ENCODE results near the gene ZNF497. TPM values are rescaled to one million over a fixed set of nuclear protein-coding genes. Genes with fewer than 3 reads are reported as not detected.

The ZNF497 gene
- total and polyA plus RNA-seq, 4 donors: 0.60 to 4.4 (median 1.3) TPM

DNA sequence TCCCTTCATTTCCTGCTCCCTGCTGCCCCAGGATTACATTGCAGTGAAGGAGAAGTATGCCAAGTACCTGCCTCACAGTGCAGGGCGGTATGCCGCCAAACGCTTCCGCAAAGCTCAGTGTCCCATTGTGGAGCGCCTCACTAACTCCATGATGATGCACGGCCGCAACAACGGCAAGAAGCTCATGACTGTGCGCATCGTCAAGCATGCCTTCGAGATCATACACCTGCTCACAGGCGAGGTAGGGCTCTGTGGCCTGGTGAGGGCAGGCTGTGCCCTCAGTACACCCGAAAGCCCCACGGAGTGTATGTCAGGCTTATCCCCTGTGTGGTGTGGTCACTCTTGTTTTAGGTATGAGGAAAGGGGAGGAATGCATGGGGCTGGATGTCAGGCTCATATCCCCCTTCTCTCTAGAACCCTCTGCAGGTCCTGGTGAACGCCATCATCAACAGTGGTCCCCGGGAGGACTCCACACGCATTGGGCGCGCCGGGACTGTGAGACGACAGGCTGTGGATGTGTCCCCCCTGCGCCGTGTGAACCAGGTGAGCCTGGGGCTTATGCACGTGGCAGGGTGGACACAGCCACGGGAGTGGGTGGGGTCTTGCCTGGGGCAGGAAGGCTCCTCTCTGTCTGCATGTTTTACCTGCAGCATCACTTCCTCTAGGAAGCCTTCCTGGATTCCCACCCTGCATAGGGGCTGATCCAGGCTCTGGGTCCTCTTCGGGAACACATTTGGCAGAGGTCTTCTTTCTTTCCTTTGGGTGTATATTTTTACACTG, 30.6 kb upstream of the ZNF497 start:
- Histone ChIP-seq H3K9ac (ENCODE audit: low read depth in 1 of 2, low read length in 2 of 2) (no peak overlapping the region), H3K9me3 (ENCODE audit: control insufficient read depth in 4 of 4, low read length in 3 of 4) (no peaks in the 10 kb centered on the region), H3K27me3 (ENCODE audit: control insufficient read depth in 4 of 4, insufficient read depth in 4 of 4, low read length in 3 of 4) (peaks cover 0 to 5% (median 0%) of the 10 kb centered on the region in 4 donors), H3K4me1 (ENCODE audit: control insufficient read depth in 4 of 4, insufficient read depth in 4 of 4, low read length in 3 of 4) (peaks cover 2 to 6% (median 6%) of the 10 kb centered on the region in 4 donors), H3K27ac (ENCODE audit: low read depth in 1 of 2, low read length in 2 of 2) (no peak overlapping the region), H3K4me3 (ENCODE audit: low read depth in 1 of 3, low read length in 3 of 3) (no peak overlapping the region), H3K36me3 (ENCODE audit: control insufficient read depth in 4 of 4, insufficient read depth in 3 of 4, low read depth in 1 of 4, low read length in 3 of 4) (peaks cover 24 to 52% (median 31%) of the 10 kb centered on the region in 4 donors)
- no peak for TF ChIP-seq YY1 (IDR thresholded peaks at IDR 0.05)
- no peak for DNase-seq (ENCODE audit: low spot score)
- 95% methylated on average over 26 of the region's 26 CpGs for WGBS

DNA sequence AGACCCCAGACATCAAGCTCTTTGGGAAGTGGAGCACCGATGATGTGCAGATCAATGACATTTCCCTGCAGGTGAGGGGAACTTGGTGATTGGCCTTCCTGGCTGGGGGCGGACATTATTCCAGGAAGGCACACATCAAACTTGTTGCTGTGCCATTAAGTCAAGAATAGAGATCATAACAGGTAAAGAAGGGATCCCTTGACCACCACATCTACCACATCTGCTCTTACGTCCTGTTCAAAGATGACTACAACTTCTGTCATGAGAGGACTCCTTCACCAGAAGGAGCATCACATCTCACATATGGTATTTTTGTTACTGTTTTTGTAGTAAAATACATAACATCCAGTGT, 25.6 kb upstream of the ZNF497 start:
- TF ChIP-seq FOXA2 (IDR thresholded peaks at IDR 0.05) (no peak), RXRA (IDR thresholded peaks at IDR 0.05) (no peak), SP1 (IDR thresholded peaks at IDR 0.05) (no peak)
- TF ChIP-seq, protein P1, sequence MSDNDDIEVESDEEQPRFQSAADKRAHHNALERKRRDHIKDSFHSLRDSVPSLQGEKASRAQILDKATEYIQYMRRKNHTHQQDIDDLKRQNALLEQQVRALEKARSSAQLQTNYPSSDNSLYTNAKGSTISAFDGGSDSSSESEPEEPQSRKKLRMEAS (IDR thresholded peaks at IDR 0.05): no peak
- Histone ChIP-seq H3K9me3 (ENCODE audit: control insufficient read depth in 4 of 4, low read length in 3 of 4) (no peaks in the 10 kb centered on the region), H3K27ac (ENCODE audit: low read depth in 1 of 2, low read length in 2 of 2) (no peak overlapping the region)

GRCh38 chr19:58387338-58388174, 25.0 kb upstream of the ZNF497 start:
- peaks cover 4 to 25% (median 14%) of the 10 kb centered on the region in 4 donors for H3K36me3 ChIP-seq (ENCODE audit: control insufficient read depth in 4 of 4, insufficient read depth in 3 of 4, low read depth in 1 of 4, low read length in 3 of 4)
- DNase-seq (ENCODE audit: low spot score): no peak
- peak overlapping the region; percentile 72 to 99 (median 91) for H3K4me3 ChIP-seq (ENCODE audit: low read depth in 1 of 3, low read length in 3 of 3)
- TF ChIP-seq GABPA (IDR thresholded peaks at IDR 0.05 in 1 of 2, conservative IDR thresholded peaks at IDR 0.05 in 1 of 2) (peak in 1 of 2 donors; percentile 3), TAF1 (conservative IDR thresholded peaks at IDR 0.05) (peak; percentile 53)
- TF ChIP-seq, protein P1 (IDR thresholded peaks at IDR 0.05): no peak
- peak overlapping the region; percentile 69 to 97 for H3K9ac ChIP-seq (ENCODE audit: low read depth in 1 of 2, low read length in 2 of 2)
- peak overlapping the region; percentile 42 to 99 for H3K27ac ChIP-seq (ENCODE audit: low read depth in 1 of 2, low read length in 2 of 2)
- peaks cover 12 to 26% (median 20%) of the 10 kb centered on the region in 4 donors for H3K4me1 ChIP-seq (ENCODE audit: control insufficient read depth in 4 of 4, insufficient read depth in 4 of 4, low read length in 3 of 4)
- no peaks in the 10 kb centered on the region for H3K27me3 ChIP-seq (ENCODE audit: control insufficient read depth in 4 of 4, insufficient read depth in 4 of 4, low read length in 3 of 4)
- no peaks in the 10 kb centered on the region for H3K9me3 ChIP-seq (ENCODE audit: control insufficient read depth in 4 of 4, low read length in 3 of 4)
- WGBS: 8% methylated on average over 39 of the region's 39 CpGs

More for the DNA sequence above, 25.6 kb upstream of the ZNF497 start:
- peak overlapping the region in 1 of 2 donors; percentile 69 for H3K9ac ChIP-seq (ENCODE audit: low read depth in 1 of 2, low read length in 2 of 2)
- H3K4me3 ChIP-seq (ENCODE audit: low read depth in 1 of 3, low read length in 3 of 3): peak overlapping the region; percentile 72 to 99 (median 91)
- peaks cover 12 to 26% (median 20%) of the 10 kb centered on the region in 4 donors for H3K4me1 ChIP-seq (ENCODE audit: control insufficient read depth in 4 of 4, insufficient read depth in 4 of 4, low read length in 3 of 4)
- DNase-seq (ENCODE audit: low spot score): no peak
- no peaks in the 10 kb centered on the region for H3K27me3 ChIP-seq (ENCODE audit: control insufficient read depth in 4 of 4, insufficient read depth in 4 of 4, low read length in 3 of 4)
- WGBS: 83% methylated on average over 3 of the region's 3 CpGs
- peaks cover 10 to 31% (median 19%) of the 10 kb centered on the region in 4 donors for H3K36me3 ChIP-seq (ENCODE audit: control insufficient read depth in 4 of 4, insufficient read depth in 3 of 4, low read depth in 1 of 4, low read length in 3 of 4)

DNA sequence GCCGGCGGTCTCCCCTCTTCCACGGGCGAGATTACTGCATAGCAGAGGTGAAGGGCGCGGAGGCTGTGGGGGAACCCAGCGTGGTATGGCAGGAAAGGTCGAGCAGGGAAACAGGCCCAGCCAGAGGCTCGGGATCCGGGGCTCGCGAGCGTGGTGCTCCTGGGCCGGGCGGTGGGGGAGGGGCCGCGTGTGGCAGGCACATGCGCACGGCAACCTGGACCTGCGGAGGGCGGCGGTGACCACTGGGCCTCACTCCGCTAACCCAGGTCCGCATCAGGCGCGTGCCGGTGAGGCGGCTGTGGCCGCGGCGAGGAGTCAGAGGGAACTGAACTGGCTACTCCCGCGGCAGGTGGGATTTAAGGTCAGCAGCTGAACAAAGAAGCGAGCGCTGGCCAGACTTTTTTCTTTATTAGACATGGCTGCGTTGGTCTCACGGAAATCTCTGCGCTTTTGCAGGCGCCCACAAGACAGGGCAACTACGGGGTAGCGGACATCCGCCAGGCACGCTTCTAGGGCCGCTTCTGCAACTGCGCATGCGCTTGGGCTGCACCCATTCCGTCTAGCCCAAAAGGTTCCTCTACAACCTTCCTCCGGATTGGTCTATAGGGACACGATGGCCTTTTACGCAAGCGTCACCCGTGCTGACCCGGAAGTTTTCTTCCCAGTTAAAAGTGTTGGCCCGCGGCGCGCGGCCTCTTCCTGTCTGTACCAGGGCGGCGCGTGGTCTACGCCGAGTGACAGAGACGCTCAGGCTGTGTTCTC, 24.2 kb upstream of the ZNF497 start, which contains the start of gene RPS5:
Gene RPS5 (plus strand): TSS at position 694 of the 762 bp plus-strand sequence. CDS start 869 bp downstream, outside the sequence.
- no peaks in the 10 kb centered on the region for H3K9me3 ChIP-seq (ENCODE audit: control insufficient read depth in 4 of 4, low read length in 3 of 4)
- H3K9ac ChIP-seq (ENCODE audit: low read depth in 1 of 2, low read length in 2 of 2): peak within 1 kb of the TSS; percentile 95 to 97
- H3K4me3 ChIP-seq (ENCODE audit: low read depth in 1 of 3, low read length in 3 of 3): peak within 1 kb of the TSS; percentile 72 to 99 (median 91)
- peaks cover 13 to 30% (median 24%) of the 10 kb centered on the region in 4 donors for H3K4me1 ChIP-seq (ENCODE audit: control insufficient read depth in 4 of 4, insufficient read depth in 4 of 4, low read length in 3 of 4)
- H3K36me3 ChIP-seq (ENCODE audit: control insufficient read depth in 4 of 4, insufficient read depth in 3 of 4, low read depth in 1 of 4, low read length in 3 of 4): peaks cover 4 to 20% (median 13%) of the 10 kb centered on the region in 4 donors
- DNase-seq (ENCODE audit: low spot score): peak; percentile 92
- H3K27me3 ChIP-seq (ENCODE audit: control insufficient read depth in 4 of 4, insufficient read depth in 4 of 4, low read length in 3 of 4): no peaks in the 10 kb centered on the region
- H3K27ac ChIP-seq (ENCODE audit: low read depth in 1 of 2, low read length in 2 of 2): peak within 1 kb of the TSS; percentile 99
- under 1% methylated on average over 64 of the region's 64 CpGs for WGBS
- TF ChIP-seq, protein P2, sequence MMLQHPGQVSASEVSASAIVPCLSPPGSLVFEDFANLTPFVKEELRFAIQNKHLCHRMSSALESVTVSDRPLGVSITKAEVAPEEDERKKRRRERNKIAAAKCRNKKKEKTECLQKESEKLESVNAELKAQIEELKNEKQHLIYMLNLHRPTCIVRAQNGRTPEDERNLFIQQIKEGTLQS (IDR thresholded peaks at IDR 0.05): no peak
- TF ChIP-seq FOXA1 (IDR thresholded peaks at IDR 0.05) (no peak), RAD21 (IDR thresholded peaks at IDR 0.05) (peak in 1 of 2 donors; percentile 45), SP1 (IDR thresholded peaks at IDR 0.05) (peak; percentile 72)
- TF ChIP-seq, protein P3, sequence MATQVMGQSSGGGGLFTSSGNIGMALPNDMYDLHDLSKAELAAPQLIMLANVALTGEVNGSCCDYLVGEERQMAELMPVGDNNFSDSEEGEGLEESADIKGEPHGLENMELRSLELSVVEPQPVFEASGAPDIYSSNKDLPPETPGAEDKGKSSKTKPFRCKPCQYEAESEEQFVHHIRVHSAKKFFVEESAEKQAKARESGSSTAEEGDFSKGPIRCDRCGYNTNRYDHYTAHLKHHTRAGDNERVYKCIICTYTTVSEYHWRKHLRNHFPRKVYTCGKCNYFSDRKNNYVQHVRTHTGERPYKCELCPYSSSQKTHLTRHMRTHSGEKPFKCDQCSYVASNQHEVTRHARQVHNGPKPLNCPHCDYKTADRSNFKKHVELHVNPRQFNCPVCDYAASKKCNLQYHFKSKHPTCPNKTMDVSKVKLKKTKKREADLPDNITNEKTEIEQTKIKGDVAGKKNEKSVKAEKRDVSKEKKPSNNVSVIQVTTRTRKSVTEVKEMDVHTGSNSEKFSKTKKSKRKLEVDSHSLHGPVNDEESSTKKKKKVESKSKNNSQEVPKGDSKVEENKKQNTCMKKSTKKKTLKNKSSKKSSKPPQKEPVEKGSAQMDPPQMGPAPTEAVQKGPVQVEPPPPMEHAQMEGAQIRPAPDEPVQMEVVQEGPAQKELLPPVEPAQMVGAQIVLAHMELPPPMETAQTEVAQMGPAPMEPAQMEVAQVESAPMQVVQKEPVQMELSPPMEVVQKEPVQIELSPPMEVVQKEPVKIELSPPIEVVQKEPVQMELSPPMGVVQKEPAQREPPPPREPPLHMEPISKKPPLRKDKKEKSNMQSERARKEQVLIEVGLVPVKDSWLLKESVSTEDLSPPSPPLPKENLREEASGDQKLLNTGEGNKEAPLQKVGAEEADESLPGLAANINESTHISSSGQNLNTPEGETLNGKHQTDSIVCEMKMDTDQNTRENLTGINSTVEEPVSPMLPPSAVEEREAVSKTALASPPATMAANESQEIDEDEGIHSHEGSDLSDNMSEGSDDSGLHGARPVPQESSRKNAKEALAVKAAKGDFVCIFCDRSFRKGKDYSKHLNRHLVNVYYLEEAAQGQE (IDR thresholded peaks at IDR 0.05): peak; percentile 88
- TF ChIP-seq, protein P4, sequence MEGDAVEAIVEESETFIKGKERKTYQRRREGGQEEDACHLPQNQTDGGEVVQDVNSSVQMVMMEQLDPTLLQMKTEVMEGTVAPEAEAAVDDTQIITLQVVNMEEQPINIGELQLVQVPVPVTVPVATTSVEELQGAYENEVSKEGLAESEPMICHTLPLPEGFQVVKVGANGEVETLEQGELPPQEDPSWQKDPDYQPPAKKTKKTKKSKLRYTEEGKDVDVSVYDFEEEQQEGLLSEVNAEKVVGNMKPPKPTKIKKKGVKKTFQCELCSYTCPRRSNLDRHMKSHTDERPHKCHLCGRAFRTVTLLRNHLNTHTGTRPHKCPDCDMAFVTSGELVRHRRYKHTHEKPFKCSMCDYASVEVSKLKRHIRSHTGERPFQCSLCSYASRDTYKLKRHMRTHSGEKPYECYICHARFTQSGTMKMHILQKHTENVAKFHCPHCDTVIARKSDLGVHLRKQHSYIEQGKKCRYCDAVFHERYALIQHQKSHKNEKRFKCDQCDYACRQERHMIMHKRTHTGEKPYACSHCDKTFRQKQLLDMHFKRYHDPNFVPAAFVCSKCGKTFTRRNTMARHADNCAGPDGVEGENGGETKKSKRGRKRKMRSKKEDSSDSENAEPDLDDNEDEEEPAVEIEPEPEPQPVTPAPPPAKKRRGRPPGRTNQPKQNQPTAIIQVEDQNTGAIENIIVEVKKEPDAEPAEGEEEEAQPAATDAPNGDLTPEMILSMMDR (IDR thresholded peaks at IDR 0.05; ENCODE audit: low read depth, low read length, missing input control): no peak

Data from liver (tissue), 9 donors.